Upper lobe of right lung (tissue), 1 donor: ENCODE results near the gene NUBPL. TPM values are rescaled to one million over a fixed set of nuclear protein-coding genes. Genes with fewer than 3 reads are reported as not detected.

Experiments
- ATAC-seq: fragments of 200-7000 bp; cut with Tn5 transposase; one replicate; pipeline ENCODE4 v1.9.1; 2020; ENCODE audit warnings: mild to moderate bottlenecking, moderate library complexity
- DNase-seq: peaks from one replicate; pipeline ENCODE4 v3.0.0-alpha.2; 2020
- H3K27ac ChIP-seq: fragments of 200-600 bp; one replicate; pipeline ENCODE4 v1.8.0; 2022
- H3K27me3 ChIP-seq: fragments of 200-600 bp; one replicate; pipeline ENCODE4 v1.8.0; 2022; ENCODE audit warnings: mild to moderate bottlenecking
- H3K36me3 ChIP-seq: fragments of 200-600 bp; one replicate; pipeline ENCODE4 v1.8.0; 2022
- H3K4me1 ChIP-seq: fragments of 200-600 bp; one replicate; pipeline ENCODE4 v1.8.0; 2022
- H3K4me3 ChIP-seq: fragments of 200-600 bp; one replicate; pipeline ENCODE4 v1.8.0; 2022; ENCODE audit warnings: mild to moderate bottlenecking
- H3K9me3 ChIP-seq: fragments of 200-600 bp; one replicate; pipeline ENCODE4 v1.8.0; 2022
- intact Hi-C: fragments of 100-400 bp; cut with DNase I; formaldehyde crosslinking; loops from one replicate; pipeline ENCODE4 v1.11.0; 2022
- total RNA-seq: library from RNA; stranded (reverse); fragmentation: NEBNext Ultra II Directional; extraction: Animal tissue kit (Norgen Biotek cat#: 25700); gene quantifications from one replicate; pipeline ENCODE4 v1.2.1, GENCODE V29; 2021
- TF ChIP-seq, protein P1 (sequence below): fragments of 200-600 bp; IDR thresholded peaks from one replicate; pipeline ENCODE4 v1.8.0; 2022; ENCODE audit warnings: antibody characterized with exemption
- donor health status: DM: no; HTN: yes; CAD: no; lungs with severe emphysema.

NUBPL gene
- total RNA-seq, 1 donor from 2014 or later: 12.1 TPM

DNA sequence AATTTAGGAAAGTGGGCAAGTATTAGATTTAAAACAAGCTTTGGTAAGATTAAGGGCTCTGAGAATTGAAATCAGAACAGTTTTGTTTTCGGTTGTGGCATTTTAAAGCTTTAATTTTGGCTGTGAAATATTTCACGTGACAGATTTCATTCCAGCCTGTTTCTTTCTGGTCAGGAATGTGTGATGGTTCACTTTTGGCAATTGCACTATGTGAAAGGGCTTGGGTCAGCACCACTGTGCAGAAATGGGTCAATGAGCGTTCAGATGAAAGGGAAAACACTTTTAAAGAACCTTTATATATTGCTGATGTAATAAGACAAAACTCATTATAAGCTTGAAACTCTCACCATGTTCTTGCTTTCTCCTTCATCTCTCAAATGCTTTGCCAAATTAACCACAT is 17.1 kb downstream of the NUBPL start:
- H3K36me3 ChIP-seq: no peaks in the 10 kb centered on the region
- ATAC-seq (no peak), DNase-seq (no peak)
- no peaks in the 10 kb centered on the region for H3K27me3 ChIP-seq
- intact Hi-C loops: no loop called here
- TF ChIP-seq, protein P1, sequence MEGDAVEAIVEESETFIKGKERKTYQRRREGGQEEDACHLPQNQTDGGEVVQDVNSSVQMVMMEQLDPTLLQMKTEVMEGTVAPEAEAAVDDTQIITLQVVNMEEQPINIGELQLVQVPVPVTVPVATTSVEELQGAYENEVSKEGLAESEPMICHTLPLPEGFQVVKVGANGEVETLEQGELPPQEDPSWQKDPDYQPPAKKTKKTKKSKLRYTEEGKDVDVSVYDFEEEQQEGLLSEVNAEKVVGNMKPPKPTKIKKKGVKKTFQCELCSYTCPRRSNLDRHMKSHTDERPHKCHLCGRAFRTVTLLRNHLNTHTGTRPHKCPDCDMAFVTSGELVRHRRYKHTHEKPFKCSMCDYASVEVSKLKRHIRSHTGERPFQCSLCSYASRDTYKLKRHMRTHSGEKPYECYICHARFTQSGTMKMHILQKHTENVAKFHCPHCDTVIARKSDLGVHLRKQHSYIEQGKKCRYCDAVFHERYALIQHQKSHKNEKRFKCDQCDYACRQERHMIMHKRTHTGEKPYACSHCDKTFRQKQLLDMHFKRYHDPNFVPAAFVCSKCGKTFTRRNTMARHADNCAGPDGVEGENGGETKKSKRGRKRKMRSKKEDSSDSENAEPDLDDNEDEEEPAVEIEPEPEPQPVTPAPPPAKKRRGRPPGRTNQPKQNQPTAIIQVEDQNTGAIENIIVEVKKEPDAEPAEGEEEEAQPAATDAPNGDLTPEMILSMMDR: no peak
- peaks cover 7% of the 10 kb centered on the region for H3K4me1 ChIP-seq
- no peak overlapping the region for H3K4me3 ChIP-seq
- H3K9me3 ChIP-seq: no peaks in the 10 kb centered on the region
- H3K27ac ChIP-seq: no peak overlapping the region

DNA sequence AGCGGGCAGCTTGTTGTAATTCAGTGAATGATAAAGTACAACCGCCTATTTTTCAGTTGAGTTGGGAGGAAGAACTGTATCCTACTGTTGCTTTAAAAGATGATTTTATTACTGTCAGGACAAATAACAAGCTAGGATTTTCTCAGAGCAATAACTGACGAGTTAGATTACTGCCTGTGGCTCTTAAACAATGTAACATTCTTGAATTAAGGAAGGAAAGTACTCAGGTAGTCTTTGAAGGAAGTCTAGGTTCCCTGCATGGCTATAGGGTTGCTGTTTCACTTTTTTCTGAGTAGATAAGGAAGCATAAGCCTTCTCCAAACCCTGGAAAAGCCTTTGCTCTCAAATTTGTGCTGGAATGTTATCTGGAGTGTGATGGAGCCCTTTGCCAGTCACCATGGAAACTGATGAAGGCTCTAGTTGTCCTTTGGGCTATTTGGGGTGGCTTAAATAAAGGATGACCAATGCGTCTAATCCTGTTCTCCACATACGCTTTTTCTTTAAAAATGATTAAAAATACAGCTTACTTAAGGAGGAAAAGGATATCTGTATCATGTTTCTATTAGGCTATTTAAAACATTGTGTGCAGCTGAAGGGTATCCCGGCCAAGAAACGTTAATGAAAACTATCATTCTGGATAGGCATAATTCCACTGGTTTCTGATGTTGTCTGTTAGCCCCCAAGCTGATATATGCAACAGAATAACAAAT is 17.7 kb downstream of the NUBPL start:
- no peaks in the 10 kb centered on the region for H3K27me3 ChIP-seq
- TF ChIP-seq, protein P1: no peak
- ATAC-seq (no peak), DNase-seq (no peak)
- H3K27ac ChIP-seq: no peak overlapping the region
- no peaks in the 10 kb centered on the region for H3K9me3 ChIP-seq
- H3K4me3 ChIP-seq: no peak overlapping the region
- H3K4me1 ChIP-seq: peaks cover 7% of the 10 kb centered on the region
- intact Hi-C loops: no loop called here
- no peaks in the 10 kb centered on the region for H3K36me3 ChIP-seq

- ATAC-seq (no peak), DNase-seq (no peak)
- peaks cover 7% of the 10 kb centered on the region for H3K4me1 ChIP-seq
- TF ChIP-seq, protein P1: no peak
- no peaks in the 10 kb centered on the region for H3K9me3 ChIP-seq
- H3K27ac ChIP-seq: no peak overlapping the region
- H3K4me3 ChIP-seq: no peak overlapping the region
- no peaks in the 10 kb centered on the region for H3K27me3 ChIP-seq
- intact Hi-C loops: no loop called here
- no peaks in the 10 kb centered on the region for H3K36me3 ChIP-seq
Observed at GRCh38 chr14:31580234-31580633, 19.0 kb downstream of the NUBPL start.

- H3K9me3 ChIP-seq: no peaks in the 10 kb centered on the region
- ATAC-seq (no peak), DNase-seq (no peak)
- intact Hi-C loops: no loop called here
- H3K36me3 ChIP-seq: no peaks in the 10 kb centered on the region
- TF ChIP-seq, protein P1: no peak
- no peak overlapping the region for H3K27ac ChIP-seq
- peaks cover 7% of the 10 kb centered on the region for H3K4me1 ChIP-seq
- H3K4me3 ChIP-seq: no peak overlapping the region
- H3K27me3 ChIP-seq: no peaks in the 10 kb centered on the region
Observed at GRCh38 chr14:31582286-31582691, 21.1 kb downstream of the NUBPL start.

- H3K36me3 ChIP-seq: no peaks in the 10 kb centered on the region
- H3K9me3 ChIP-seq: no peaks in the 10 kb centered on the region
- no peak overlapping the region for H3K27ac ChIP-seq
- intact Hi-C loops: no loop called here
- ATAC-seq (no peak), DNase-seq (no peak)
- TF ChIP-seq, protein P1: no peak
- H3K27me3 ChIP-seq: no peaks in the 10 kb centered on the region
- H3K4me3 ChIP-seq: no peak overlapping the region
- peaks cover 7% of the 10 kb centered on the region for H3K4me1 ChIP-seq
Observed at GRCh38 chr14:31582836-31583452, 21.7 kb downstream of the NUBPL start.
